ENCODE results near the gene KIF12.

- TF ChIP-seq CTCF (conservative IDR thresholded peaks at IDR 0.05 in 1 of 2, IDR thresholded peaks at IDR 0.05 in 1 of 2; ENCODE audit: low read depth in 1 of 2, low read length in 2 of 2) = no peak
- no peak for TF ChIP-seq EZH2 (IDR thresholded peaks at IDR 0.05; ENCODE audit: low read length, missing control alignments)
Measured at GRCh38 chr9:114070188-114071103, 28.6 kb downstream of the KIF12 start.

All from fibroblast of lung (primary cell).